Esophagus muscularis mucosa (tissue), 4 donors: Measurements from ENCODE around the gene BST1. TPM values are rescaled to one million over a fixed set of nuclear protein-coding genes. Genes with fewer than 3 reads are reported as not detected.
A peak's percentile ranks its signal among the peaks of the same experiment; 100 is the strongest.

Experiments
- DNase-seq: peaks from one replicate; pipeline ENCODE4 v3.0.0-alpha.2; 2017; ENCODE audit errors: extremely low spot score
- H3K27ac ChIP-seq, 4 donors: fragments of 200-600 bp; sonication (generic); replicated peaks in 1 of 4; 1 replicate in 3 of 4; 2 replicates in 1 of 4; pipeline ENCODE4 v1.5.1; 2016 to 2019; ENCODE audit warnings: mild to moderate bottlenecking in 1 of 4
- H3K27me3 ChIP-seq, 4 donors: fragments of 200-600 bp; sonication (generic); one replicate each; pipeline versions ENCODE4 v1.5.1 to v1.6.0; 2016 to 2019
- H3K36me3 ChIP-seq, 4 donors: fragments of 200-600 bp; sonication (generic); one replicate each; pipeline ENCODE4 v1.5.1; 2016 to 2019
- H3K4me1 ChIP-seq, 4 donors: fragments of 200-600 bp; sonication (generic); one replicate each; pipeline ENCODE4 v1.5.1; 2016 to 2019
- H3K4me3 ChIP-seq, 4 donors: fragments of 200-600 bp; sonication (generic); 1 replicate in 2 of 4; 2 replicates in 2 of 4; pipeline ENCODE4 v1.5.1; 2016 to 2019; ENCODE audit warnings: mild to moderate bottlenecking in 4 of 4, moderate library complexity in 1 of 4
- H3K9me3 ChIP-seq, 4 donors: fragments of 200-600 bp; sonication (generic); 1 replicate in 3 of 4; 2 replicates in 1 of 4; pipeline ENCODE4 v1.5.1; 2016 to 2019
- CTCF ChIP-seq, 3 experiments: fragments of 200-600 bp in 2 of 3; fragments of 450-650 bp in 1 of 3; sonication (generic) in 2 of 3; IDR thresholded peaks; one replicate each; pipeline ENCODE4 v1.5.1; 2017 to 2019; ENCODE audit warnings: antibody characterized with exemption in 3 of 3, mild to moderate bottlenecking in 2 of 3, moderate library complexity in 1 of 3
- EP300 ChIP-seq: sonication (generic); formaldehyde crosslinking; IDR thresholded peaks from one replicate; pipeline ENCODE4 v1.6.1; 2017; ENCODE audit warnings: antibody characterized with exemption
- POLR2A ChIP-seq: fragments of 450-650 bp; IDR thresholded peaks from one replicate; pipeline ENCODE4 v1.6.1; 2017; ENCODE audit warnings: antibody characterized with exemption, moderate library complexity, mild to moderate bottlenecking, low read depth
- POLR2AphosphoS5 ChIP-seq, 2 donors: sonication (generic); formaldehyde crosslinking; IDR thresholded peaks; one replicate each; pipeline ENCODE4 v1.6.1; 2017; ENCODE audit warnings: antibody characterized with exemption in 2 of 2
- WGBS: methylation state at CpG from one replicate; pipeline ENCODE4 v1.1.5; 2018; 5-methylcytosine and 5-hydroxymethylcytosine counted together
- intact Hi-C: fragments of 100-400 bp; cut with DNase I; formaldehyde crosslinking; loops from one replicate; pipeline ENCODE4 v1.15.1; 2023
- total RNA-seq, 4 donors: library from RNA; depleted of rRNA; stranded (reverse); fragments of >200 nt; gene quantifications; one replicate each; pipeline versions ENCODE4 v1.1.0 to v1.2.1, GENCODE V29; 2016

The BST1 gene
- total RNA-seq, 4 donors from 2014 or later: 2.5 to 6.0 (median 4.3) TPM

- Histone ChIP-seq H3K27me3 (no peaks in the 10 kb centered on the region), H3K9me3 (no peaks in the 10 kb centered on the region), H3K27ac (no peak overlapping the region), H3K4me1 (peaks cover 0 to 6% (median 2%) of the 10 kb centered on the region in 4 donors), H3K36me3 (no peaks in the 10 kb centered on the region), H3K4me3 (no peak overlapping the region)
- no peak for TF ChIP-seq EP300
- no peak for TF ChIP-seq POLR2AphosphoS5 (IDR thresholded peaks at IDR 0.05)
- no peak for TF ChIP-seq CTCF (IDR thresholded peaks at IDR 0.05)
- TF ChIP-seq POLR2A: no peak
- WGBS: 92% methylated on average over 3 of the region's 3 CpGs
- intact Hi-C loops: no loop called here
- DNase-seq: no peak
These were observed 7.1 kb upstream of the BST1 start for GRCh38 chr4:15695729-15696128.

GRCh38 chr4:15696866-15697265 lies 6.0 kb upstream of the BST1 start:
- WGBS: 96% methylated on average over 1 of the region's 1 CpG
- H3K27me3 ChIP-seq: no peaks in the 10 kb centered on the region
- TF ChIP-seq CTCF (IDR thresholded peaks at IDR 0.05) (no peak), POLR2AphosphoS5 (IDR thresholded peaks at IDR 0.05) (no peak), POLR2A (no peak), EP300 (no peak)
- H3K9me3 ChIP-seq: no peaks in the 10 kb centered on the region
- H3K4me1 ChIP-seq: no peaks in the 10 kb centered on the region
- H3K4me3 ChIP-seq: no peak overlapping the region
- intact Hi-C loops: no loop called here
- H3K27ac ChIP-seq: no peak overlapping the region
- no peak for DNase-seq
- H3K36me3 ChIP-seq: no peaks in the 10 kb centered on the region

- Histone ChIP-seq H3K4me3 (peak overlapping the region; percentile 55 to 74 (median 60)), H3K36me3 (no peaks in the 10 kb centered on the region), H3K4me1 (peaks cover 9 to 14% (median 13%) of the 10 kb centered on the region in 4 donors), H3K27ac (peak overlapping the region; percentile 41 to 63 (median 47)), H3K9me3 (no peaks in the 10 kb centered on the region), H3K27me3 (no peaks in the 10 kb centered on the region)
- no peak for DNase-seq
- intact Hi-C loops: no loop called here
- WGBS: 87% methylated on average over 11 of the region's 11 CpGs
- no peak for TF ChIP-seq CTCF (IDR thresholded peaks at IDR 0.05)
- TF ChIP-seq POLR2A: no peak
These were observed 574 bp downstream of the BST1 start for GRCh38 chr4:15703439-15703838.

- Histone ChIP-seq H3K36me3 (no peaks in the 10 kb centered on the region), H3K27ac (no peak overlapping the region), H3K4me3 (no peak overlapping the region), H3K9me3 (no peaks in the 10 kb centered on the region), H3K27me3 (no peaks in the 10 kb centered on the region), H3K4me1 (peaks cover 9 to 14% (median 13%) of the 10 kb centered on the region in 4 donors)
- no peak for DNase-seq
- TF ChIP-seq POLR2A: no peak
- TF ChIP-seq CTCF (IDR thresholded peaks at IDR 0.05): no peak
- TF ChIP-seq POLR2AphosphoS5 (IDR thresholded peaks at IDR 0.05): no peak
- TF ChIP-seq EP300: no peak
- intact Hi-C loops: no loop called here
These were observed 1.3 kb downstream of the BST1 start for GRCh38 chr4:15704129-15704528.

GRCh38 chr4:15706646-15707362 lies 3.9 kb downstream of the BST1 start:
- Histone ChIP-seq H3K36me3 (no peaks in the 10 kb centered on the region), H3K27me3 (no peaks in the 10 kb centered on the region), H3K4me3 (no peak overlapping the region), H3K4me1 (peaks cover 9 to 14% (median 13%) of the 10 kb centered on the region in 4 donors), H3K9me3 (no peaks in the 10 kb centered on the region), H3K27ac (no peak overlapping the region)
- DNase-seq: peak; percentile 70
- WGBS: 60% methylated on average over 3 of the region's 3 CpGs
- intact Hi-C loops: no loop called here
- TF ChIP-seq POLR2AphosphoS5 (IDR thresholded peaks at IDR 0.05) (no peak), CTCF (IDR thresholded peaks at IDR 0.05) (no peak), POLR2A (no peak), EP300 (no peak)
